Common myeloid progenitor, CD34-positive (primary cell): Measurements from ENCODE around the gene INMT. TPM values are rescaled to one million over a fixed set of nuclear protein-coding genes. Genes with fewer than 3 reads are reported as not detected.

ENCODE experiments used
- CTCF ChIA-PET: fragments of 350-600 bp; sonication (Branson Sonifier 250); formaldehyde crosslinking; loops from one replicate; lab custom pipeline; 2021; ENCODE audit warnings: antibody characterized with exemption; lab: Charles Lee
- POLR2A ChIA-PET: fragments of 350-600 bp; sonication (Branson Sonifier 250); formaldehyde crosslinking; loops from one replicate; lab custom pipeline; 2021; ENCODE audit warnings: antibody characterized with exemption; lab: Charles Lee
- DNase-seq, 3 donors: peaks; one replicate each; pipeline versions ENCODE4 v3.0.0 to v3.0.0-alpha.2; 2013
- H3K27ac ChIP-seq, 2 experiments: 1 replicate in 1 of 2; 2 replicates in 1 of 2; pipeline ENCODE4 v1.7.0; 2013; ENCODE audit warnings: inconsistent platforms in 2 of 2, low read length in 2 of 2, mild to moderate bottlenecking in 2 of 2, low read depth in 1 of 2, moderate library complexity in 1 of 2; ENCODE audit not compliant: severe bottlenecking in 2 of 2, insufficient read depth in 1 of 2, poor library complexity in 1 of 2
- H3K27me3 ChIP-seq, 5 experiments: replicated peaks in 2 of 5; 1 replicate in 3 of 5; 2 replicates in 2 of 5; pipeline versions ENCODE4 v1.6.1 to v1.7.0; 2013; ENCODE audit warnings: low read length in 4 of 5, mild to moderate bottlenecking in 2 of 5, moderate library complexity in 2 of 5, inconsistent platforms in 1 of 5; ENCODE audit not compliant: insufficient read depth in 5 of 5, control insufficient read depth in 4 of 5
- H3K36me3 ChIP-seq, 4 experiments: 1 replicate in 2 of 4; 2 replicates in 2 of 4; pipeline versions ENCODE4 v1.6.1 to v1.7.0; 2013; ENCODE audit warnings: low read length in 3 of 4, control low read depth in 1 of 4, mild to moderate bottlenecking in 1 of 4; ENCODE audit not compliant: control insufficient read depth in 4 of 4, insufficient read depth in 4 of 4
- H3K4me1 ChIP-seq, 4 experiments: 1 replicate in 3 of 4; 2 replicates in 1 of 4; pipeline versions ENCODE4 v1.6.1 to v1.7.1; 2013; ENCODE audit warnings: low read length in 3 of 4, mild to moderate bottlenecking in 3 of 4, control low read depth in 1 of 4, inconsistent platforms in 1 of 4, moderate library complexity in 1 of 4; ENCODE audit not compliant: control insufficient read depth in 4 of 4, insufficient read depth in 4 of 4; ENCODE audit errors: control extremely low read depth in 1 of 4
- H3K4me3 ChIP-seq, 7 experiments: 1 replicate in 4 of 7; 2 replicates in 3 of 7; pipeline versions ENCODE4 v1.5.1 to v1.7.0; 2013; ENCODE audit warnings: mild to moderate bottlenecking in 7 of 7, low read length in 6 of 7, moderate library complexity in 6 of 7, inconsistent platforms in 2 of 7, low read depth in 2 of 7, control low read depth in 1 of 7; ENCODE audit not compliant: insufficient read depth in 4 of 7, control insufficient read depth in 1 of 7; ENCODE audit errors: extremely low read depth in 1 of 7
- H3K9me3 ChIP-seq, 5 experiments: 1 replicate in 4 of 5; 2 replicates in 1 of 5; pipeline versions ENCODE4 v1.6.1 to v1.7.1; 2013; ENCODE audit warnings: low read length in 4 of 5, mild to moderate bottlenecking in 2 of 5, inconsistent platforms in 1 of 5, low read depth in 1 of 5, moderate library complexity in 1 of 5; ENCODE audit not compliant: control insufficient read depth in 4 of 5, insufficient read depth in 2 of 5; ENCODE audit errors: control extremely low read depth in 1 of 5
- WGBS: methylation state at CpG from one replicate; pipeline ENCODE4 v1.1.5; 2013; ENCODE audit not compliant: insufficient coverage; 5-methylcytosine and 5-hydroxymethylcytosine counted together
- polyA plus RNA-seq: library from polyadenylated mRNA; unstranded; fragments of 120-200 nt; gene quantifications from one replicate; pipeline ENCODE4 v1.2.1, GENCODE V29; 2013

The INMT gene
- 0.74 TPM for polyA plus RNA-seq

DNA sequence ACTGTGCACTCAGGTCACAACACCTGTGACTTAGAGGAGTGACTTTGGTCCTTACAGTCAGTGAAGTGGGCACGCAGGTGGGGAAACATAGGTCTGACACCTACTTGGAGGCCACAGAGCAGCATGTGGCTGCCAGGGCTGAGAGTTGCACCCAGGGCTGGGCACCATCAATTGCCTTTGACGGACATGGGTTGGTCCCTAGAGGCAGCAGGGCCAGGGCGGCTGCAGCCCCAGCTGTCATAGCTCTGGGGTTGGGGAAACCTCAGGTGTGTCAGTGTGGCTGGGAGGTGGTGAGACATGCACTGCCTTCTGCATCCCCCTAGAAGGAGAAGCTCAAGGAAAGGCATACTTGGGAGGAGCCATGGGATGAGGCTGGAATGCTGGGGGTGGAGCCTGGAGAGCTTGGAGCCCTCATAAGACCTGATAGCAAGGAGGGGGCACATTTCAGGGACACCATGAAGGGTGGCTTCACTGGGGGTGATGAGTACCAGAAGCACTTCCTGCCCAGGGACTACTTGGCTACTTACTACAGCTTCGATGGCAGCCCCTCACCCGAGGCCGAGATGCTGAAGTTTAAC is at the start of gene INMT:
INMT (plus strand) TSS at position 440 of the 578 bp plus-strand sequence; CDS start at position 456, 16 bp downstream.
- Histone ChIP-seq H3K4me3 (no peak within 1 kb of the TSS), H3K27me3 (peaks cover 0 to 2% (median 0%) of the 10 kb centered on the region in 5 experiments), H3K9me3 (no peaks in the 10 kb centered on the region), H3K36me3 (no peaks in the 10 kb centered on the region), H3K27ac (no peak within 1 kb of the TSS), H3K4me1 (no peaks in the 10 kb centered on the region)
- ChIA-PET POLR2A (no interaction called here), CTCF (interaction anchor here (0.7 kb wide), 2 partner anchors 12 to 22 kb away, joined by 3 read pairs; no protein-coding TSS in a partner anchor)
- WGBS = 92% methylated on average over 6 of the region's 6 CpGs
- no peak for DNase-seq

DNA sequence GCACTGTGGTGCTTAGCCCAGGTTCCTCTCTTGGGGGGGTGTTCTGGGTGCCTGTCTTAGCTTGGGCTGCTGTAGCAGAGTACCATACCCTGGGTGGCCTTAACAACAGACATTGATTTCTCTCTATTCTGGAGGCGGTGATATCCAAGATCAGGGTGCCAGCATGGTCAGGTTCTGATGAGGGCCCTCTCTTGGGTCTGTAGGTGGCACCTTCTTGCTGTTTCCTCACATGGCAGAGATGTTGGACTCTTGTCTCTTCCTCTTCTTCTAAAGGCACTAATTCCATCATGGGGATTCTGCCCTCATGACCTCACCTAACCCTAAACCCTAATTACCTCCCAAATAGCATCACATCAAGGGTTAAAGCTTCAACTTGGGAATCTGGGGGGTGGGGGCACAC is 49.7 kb upstream of the INMT start:
- 100% methylated on average over 1 of the region's 1 CpG for WGBS
- no peaks in the 10 kb centered on the region for H3K9me3 ChIP-seq
- H3K4me1 ChIP-seq = peaks cover 0 to 15% (median 11%) of the 10 kb centered on the region in 4 experiments
- ChIA-PET CTCF (interaction anchor here (1.0 to 4.0 kb wide), 4 partner anchors 13 to 40 kb away, joined by 3 to 23 read pairs (median 6); partner anchors contain the start of gene CRHR2), POLR2A (no interaction called here)
- H3K27me3 ChIP-seq = peaks cover 0 to 3% (median 0%) of the 10 kb centered on the region in 5 experiments
- H3K36me3 ChIP-seq = no peaks in the 10 kb centered on the region
- peak; percentile 25 to 45 (median 44) for DNase-seq
- H3K4me3 ChIP-seq = no peak overlapping the region
- H3K27ac ChIP-seq = no peak overlapping the region

GRCh38 chr7:30703756-30704155 is 48.2 kb upstream of the INMT start:
- H3K27me3 ChIP-seq = peaks cover 0 to 3% (median 0%) of the 10 kb centered on the region in 5 experiments
- H3K27ac ChIP-seq = no peak overlapping the region
- POLR2A ChIA-PET = no interaction called here
- H3K4me1 ChIP-seq = peaks cover 0 to 3% (median under 1%) of the 10 kb centered on the region in 4 experiments
- DNase-seq = no peak
- CTCF ChIA-PET = interaction anchor here (1.9 to 4.0 kb wide), 2 partner anchors 20 to 36 kb away, joined by 7 to 23 read pairs; no protein-coding TSS in a partner anchor
- no peaks in the 10 kb centered on the region for H3K36me3 ChIP-seq
- H3K9me3 ChIP-seq = no peaks in the 10 kb centered on the region
- no peak overlapping the region for H3K4me3 ChIP-seq
- WGBS = 91% methylated on average over 4 of the region's 4 CpGs

GRCh38 chr7:30705008-30705407 is 46.9 kb upstream of the INMT start:
- DNase-seq = no peak
- Histone ChIP-seq H3K27me3 (peaks cover 0 to 5% (median 0%) of the 10 kb centered on the region in 5 experiments), H3K4me3 (no peak overlapping the region), H3K4me1 (peaks cover 0 to 3% (median under 1%) of the 10 kb centered on the region in 4 experiments), H3K36me3 (no peaks in the 10 kb centered on the region), H3K9me3 (no peaks in the 10 kb centered on the region), H3K27ac (no peak overlapping the region)
- 85% methylated on average over 8 of the region's 8 CpGs for WGBS
- POLR2A ChIA-PET = no interaction called here
- CTCF ChIA-PET = interaction anchor here (1.9 to 4.0 kb wide), 2 partner anchors 21 to 35 kb away, joined by 7 to 23 read pairs; no protein-coding TSS in a partner anchor

DNA sequence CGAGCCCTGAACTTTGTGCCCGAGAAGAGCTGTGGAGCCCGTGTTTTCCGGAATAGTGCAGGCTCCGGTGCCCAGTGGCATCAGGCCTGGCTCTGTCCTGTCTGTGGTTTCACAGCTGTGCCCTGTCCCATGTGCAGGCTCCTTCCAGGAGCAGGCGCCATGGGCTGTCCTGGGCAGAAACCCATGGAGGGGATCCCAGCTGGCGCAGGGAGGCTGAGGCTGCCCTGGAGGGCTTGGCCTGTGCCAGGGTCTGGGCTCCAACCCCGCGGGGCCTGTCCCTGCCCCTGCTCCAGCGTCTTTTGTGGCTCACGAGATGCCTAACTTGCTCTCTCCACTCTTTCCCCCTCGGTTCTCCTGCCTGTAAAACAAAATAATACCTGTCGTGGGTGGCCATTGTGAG is 46.3 kb upstream of the INMT start:
- H3K4me1 ChIP-seq = peaks cover 0 to 3% (median under 1%) of the 10 kb centered on the region in 4 experiments
- CTCF ChIA-PET = interaction anchor here (0.8 to 1.2 kb wide), 2 partner anchors 28 kb away, joined by 3 read pairs; no protein-coding TSS in a partner anchor

GRCh38 chr7:30706316-30706715 is 45.6 kb upstream of the INMT start:
- no peak overlapping the region for H3K27ac ChIP-seq
- no peaks in the 10 kb centered on the region for H3K36me3 ChIP-seq
- POLR2A ChIA-PET = no interaction called here
- no peaks in the 10 kb centered on the region for H3K9me3 ChIP-seq
- no peak for DNase-seq
- CTCF ChIA-PET = interaction anchor here (1.2 kb wide), 1 partner anchor 29 kb away, joined by 3 read pairs; no protein-coding TSS in a partner anchor
- H3K4me3 ChIP-seq = no peak overlapping the region
- H3K4me1 ChIP-seq = peaks cover 0 to 3% (median under 1%) of the 10 kb centered on the region in 4 experiments
- H3K27me3 ChIP-seq = peaks cover 0 to 9% (median 0%) of the 10 kb centered on the region in 5 experiments
- WGBS = 95% methylated on average over 5 of the region's 6 CpGs

More for the DNA sequence above, 46.3 kb upstream of the INMT start:
- no peaks in the 10 kb centered on the region for H3K36me3 ChIP-seq
- no peaks in the 10 kb centered on the region for H3K9me3 ChIP-seq
- H3K27ac ChIP-seq = no peak overlapping the region
- peaks cover 0 to 9% (median 0%) of the 10 kb centered on the region in 5 experiments for H3K27me3 ChIP-seq
- H3K4me3 ChIP-seq = no peak overlapping the region
- 95% methylated on average over 11 of the region's 13 CpGs for WGBS
- POLR2A ChIA-PET = interaction anchor here (0.7 kb wide), 1 partner anchor 41 kb away, joined by 4 read pairs; no protein-coding TSS in a partner anchor
- no peak for DNase-seq

- no peak for DNase-seq
- POLR2A ChIA-PET = no interaction called here
- Histone ChIP-seq H3K27me3 (peaks cover 0 to 9% (median 0%) of the 10 kb centered on the region in 5 experiments), H3K4me1 (peaks cover 0 to 3% (median under 1%) of the 10 kb centered on the region in 4 experiments), H3K36me3 (no peaks in the 10 kb centered on the region), H3K27ac (no peak overlapping the region), H3K4me3 (no peak overlapping the region), H3K9me3 (no peaks in the 10 kb centered on the region)
- CTCF ChIA-PET = no interaction called here
- 95% methylated on average over 5 of the region's 6 CpGs for WGBS
Observed at GRCh38 chr7:30706908-30707307, 45.0 kb upstream of the INMT start.
